GM19099 (cell line): ENCODE results near the gene UROS.

Experiments used
- POLR2A ChIP-seq: IDR thresholded peaks from 3 replicates; pipeline ENCODE4 v1.6.1; 2011; ENCODE audit warnings: low read depth; ENCODE audit not compliant: insufficient read length; ENCODE audit errors: extremely low read depth

The UROS gene

GRCh38 chr10:125768219-125768855 is 54.7 kb downstream of the UROS start:
- TF ChIP-seq POLR2A: no peak

GRCh38 chr10:125766511-125766910 is 56.5 kb downstream of the UROS start:
- TF ChIP-seq POLR2A: no peak

GRCh38 chr10:125765835-125766234 is 57.2 kb downstream of the UROS start:
- TF ChIP-seq POLR2A: no peak

- TF ChIP-seq POLR2A: no peak
Measured at GRCh38 chr10:125762692-125763648, 60.1 kb downstream of the UROS start.

- TF ChIP-seq POLR2A: no peak
Measured at GRCh38 chr10:125761961-125762360, 61.1 kb downstream of the UROS start.

GRCh38 chr10:125757742-125758141 is 65.3 kb downstream of the UROS start:
- TF ChIP-seq POLR2A: no peak

- TF ChIP-seq POLR2A: no peak
Measured at GRCh38 chr10:125756853-125757487, 66.1 kb downstream of the UROS start.

GRCh38 chr10:125756196-125756595 is 66.9 kb downstream of the UROS start:
- TF ChIP-seq POLR2A: no peak

- no peak for TF ChIP-seq POLR2A
Measured at GRCh38 chr10:125747417-125747816, 75.6 kb downstream of the UROS start.

- no peak for TF ChIP-seq POLR2A
Measured at GRCh38 chr10:125744909-125745308, 78.1 kb downstream of the UROS start.

GRCh38 chr10:125742465-125742864 is 80.6 kb downstream of the UROS start:
- TF ChIP-seq POLR2A: no peak

GRCh38 chr10:125739994-125740679 is 82.9 kb downstream of the UROS start:
- no peak for TF ChIP-seq POLR2A
